ENCODE results near the gene EXOSC5. TPM values are rescaled to one million over a fixed set of nuclear protein-coding genes. Genes with fewer than 3 reads are reported as not detected.

EXOSC5 gene
- total and polyA plus RNA-seq, 2 of the 13 experiments (the other 11 are each of a cell fraction or from before 2014, with no cell fraction given), result 24.1 to 26.5 TPM

- 0 out of 2 replicates have a peak, but pooled peaks have one; percentile 50 for TF ChIP-seq ZNF839 (CRISPR knock-in tag; IDR thresholded peaks at IDR 0.05; ENCODE audit: borderline replicate concordance)
- no peak for TF ChIP-seq KMT2A (CRISPR knock-in tag; IDR thresholded peaks at IDR 0.05)
- no peak for TF ChIP-seq RARG (CRISPR knock-in tag; IDR thresholded peaks at IDR 0.05; ENCODE audit: low read depth)
- TF ChIP-seq RFXANK (CRISPR knock-in tag; IDR thresholded peaks at IDR 0.05), result no peak
- no peak for TF ChIP-seq TBX3 (IDR thresholded peaks at IDR 0.05; ENCODE audit: borderline replicate concordance)
- TF ChIP-seq ETS1 (CRISPR knock-in tag; IDR thresholded peaks at IDR 0.05), result no peak
- TF ChIP-seq DNMT1 (CRISPR knock-in tag; IDR thresholded peaks at IDR 0.05), result no peak
- no peak for TF ChIP-seq ZNF224 (CRISPR knock-in tag; IDR thresholded peaks at IDR 0.05)
- TF ChIP-seq NCOR1 (IDR thresholded peaks at IDR 0.05; ENCODE audit: borderline replicate concordance, low read length), result no peak
- no peak for TF ChIP-seq CEBPZ (IDR thresholded peaks at IDR 0.05; ENCODE audit: low read length)
- TF ChIP-seq ZNF136 (CRISPR knock-in tag; IDR thresholded peaks at IDR 0.05; ENCODE audit: low read depth), result no peak
- no peak for TF ChIP-seq RARA (CRISPR knock-in tag; IDR thresholded peaks at IDR 0.05)
- no peak for TF ChIP-seq ZNF232 (CRISPR knock-in tag; IDR thresholded peaks at IDR 0.05; ENCODE audit: borderline replicate concordance)
- TF ChIP-seq KDM5A (IDR thresholded peaks at IDR 0.05; ENCODE audit: borderline replicate concordance, low read length), result no peak; the same call in 1 of the 2 replicates
- TF ChIP-seq ZNF709 (CRISPR knock-in tag; IDR thresholded peaks at IDR 0.05), result no peak
- TF ChIP-seq HINFP (CRISPR knock-in tag; IDR thresholded peaks at IDR 0.05; ENCODE audit: low read depth), result no peak
- TF ChIP-seq ZNF350 (CRISPR knock-in tag; IDR thresholded peaks at IDR 0.05; ENCODE audit: borderline replicate concordance, low read depth), result peak; percentile 30; the same call in 1 of the 2 replicates
- TF ChIP-seq BHLHE40 (IDR thresholded peaks at IDR 0.05; ENCODE audit: low read length), result no peak
- TF ChIP-seq FOXP4 (CRISPR knock-in tag; IDR thresholded peaks at IDR 0.05), result no peak; the same call in 1 of the 2 replicates
- TF ChIP-seq DMAP1 (CRISPR knock-in tag; IDR thresholded peaks at IDR 0.05), result peak; percentile 54; the same call in 1 of the 2 replicates
- TF ChIP-seq HDAC1 (CRISPR knock-in tag; IDR thresholded peaks at IDR 0.05), result peak; percentile 75
- no peak for TF ChIP-seq FOXC1 (CRISPR knock-in tag; IDR thresholded peaks at IDR 0.05; ENCODE audit: borderline replicate concordance)
- TF ChIP-seq PAWR (CRISPR knock-in tag; IDR thresholded peaks at IDR 0.05; ENCODE audit: borderline replicate concordance), result no peak
Measured at GRCh38 chr19:41376241-41376997, 20.7 kb downstream of the EXOSC5 start, which contains the start of gene TMEM91 (continued).
